GM19193 (cell line): ENCODE data around the gene DNAJC5.

ENCODE experiments used
- POLR2A ChIP-seq: IDR thresholded peaks from 4 replicates; pipeline ENCODE4 v1.6.1; 2011; ENCODE audit not compliant: insufficient read depth, insufficient read length; ENCODE audit errors: extremely low read depth

DNAJC5 gene

DNA sequence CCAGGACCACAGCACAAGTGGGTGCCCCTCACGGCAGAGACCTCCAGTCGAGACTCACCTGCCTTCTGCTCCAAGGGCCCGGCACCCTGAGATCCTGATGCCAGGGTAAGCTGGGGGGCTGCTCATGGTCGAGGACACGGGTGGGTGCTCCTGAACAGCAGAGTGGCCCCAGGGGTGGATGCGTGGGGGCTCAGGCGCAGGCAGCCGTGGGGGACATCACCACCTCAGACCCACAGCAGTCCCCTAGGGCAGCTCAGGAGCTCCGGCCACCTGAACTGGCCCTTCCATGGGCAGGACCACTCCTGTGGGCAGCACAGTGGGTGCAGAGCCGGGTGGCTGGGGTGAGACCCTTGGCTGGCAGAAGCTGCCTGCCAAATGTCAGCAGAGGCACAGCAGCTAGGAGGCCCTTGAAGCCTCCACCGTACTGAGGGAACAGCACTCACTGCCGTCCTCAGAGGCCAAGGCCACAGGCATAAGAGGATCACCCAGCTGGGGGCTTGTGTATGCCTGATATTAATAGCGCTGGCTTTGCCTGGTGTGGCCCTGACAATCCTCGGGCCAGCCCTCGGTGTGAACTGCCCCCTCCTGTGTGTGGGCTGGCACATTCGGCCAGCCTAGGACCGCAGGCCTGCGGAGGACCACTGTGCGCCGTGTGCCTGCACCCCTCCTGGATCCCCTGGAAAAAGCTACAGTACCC, 55.9 kb downstream of the DNAJC5 start:
- TF ChIP-seq POLR2A, result no peak

DNA sequence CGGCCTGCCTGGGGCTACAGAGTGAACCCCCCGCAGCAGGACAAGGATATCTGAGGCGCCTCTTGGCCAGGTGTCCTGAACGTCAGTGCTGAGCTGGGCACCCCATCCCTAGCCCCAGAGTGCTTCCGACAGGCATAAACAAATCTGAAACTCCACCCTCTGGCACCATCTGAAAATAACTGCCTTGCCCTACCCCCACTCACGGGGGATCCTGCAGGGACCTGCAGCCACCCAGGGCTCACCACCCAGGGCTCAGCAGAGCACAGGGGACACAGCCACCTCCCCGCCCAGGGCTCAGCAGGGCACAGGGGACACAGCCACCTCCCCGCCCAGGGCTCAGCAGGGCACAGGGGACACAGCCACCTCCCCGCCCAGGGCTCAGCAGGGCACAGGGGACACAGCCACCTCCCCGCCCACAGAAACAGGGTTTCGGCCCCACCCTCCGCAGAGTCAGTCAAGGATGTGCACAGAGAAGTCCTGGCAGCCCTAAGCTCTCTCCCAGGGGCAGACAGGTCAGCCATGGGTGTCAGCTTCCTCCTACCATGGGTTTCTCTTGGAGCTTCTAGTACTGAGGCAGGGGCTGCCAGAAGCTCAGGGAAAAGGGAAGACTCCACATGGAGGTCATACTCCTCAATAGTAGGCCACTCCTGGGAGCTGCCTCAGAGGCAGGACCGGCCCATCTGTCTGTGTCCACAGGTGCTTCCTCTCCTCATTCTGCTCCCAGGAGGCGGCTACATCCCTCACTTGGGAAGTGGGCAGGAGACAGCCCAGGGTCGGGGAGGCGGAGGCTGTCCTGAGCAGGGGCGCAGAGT, 56.7 kb downstream of the DNAJC5 start:
- no peak for TF ChIP-seq POLR2A

DNA sequence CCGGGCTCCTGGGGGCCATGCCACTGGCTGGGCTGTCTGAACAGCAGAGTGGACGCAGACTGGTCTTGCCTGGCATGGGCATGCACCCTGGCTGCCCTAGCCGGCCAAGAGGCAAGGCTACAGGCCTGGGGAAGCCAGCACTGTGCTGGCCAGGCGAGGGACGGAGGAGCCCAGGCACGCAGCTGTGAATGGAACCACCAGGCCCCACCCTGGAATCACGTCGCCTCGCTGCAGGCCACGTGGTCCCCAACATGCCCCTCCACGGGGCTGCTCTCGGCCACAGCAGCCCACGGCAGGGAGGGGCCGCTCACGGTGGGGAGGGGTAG, 57.2 kb downstream of the DNAJC5 start:
- no peak for TF ChIP-seq POLR2A

DNA sequence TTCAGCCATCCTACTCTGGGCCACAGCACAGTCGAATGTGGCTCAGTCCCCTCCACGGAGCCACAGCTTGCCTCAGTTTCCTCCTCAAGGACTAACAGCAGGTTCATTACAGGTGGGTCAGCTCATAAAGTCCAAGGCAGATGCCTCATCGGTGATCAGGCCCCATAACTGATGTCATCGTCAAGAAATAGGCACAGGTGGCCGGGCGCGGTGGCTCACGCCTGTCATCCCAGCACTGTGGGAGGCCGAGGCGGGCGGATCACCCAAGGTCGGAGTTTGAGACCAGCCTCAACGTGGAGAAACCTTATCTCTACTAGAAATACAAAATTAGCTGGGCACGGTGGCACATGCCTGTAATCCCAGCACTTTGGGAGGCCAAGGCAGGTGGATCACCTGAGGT, 57.8 kb downstream of the DNAJC5 start:
- no peak for TF ChIP-seq POLR2A

DNA sequence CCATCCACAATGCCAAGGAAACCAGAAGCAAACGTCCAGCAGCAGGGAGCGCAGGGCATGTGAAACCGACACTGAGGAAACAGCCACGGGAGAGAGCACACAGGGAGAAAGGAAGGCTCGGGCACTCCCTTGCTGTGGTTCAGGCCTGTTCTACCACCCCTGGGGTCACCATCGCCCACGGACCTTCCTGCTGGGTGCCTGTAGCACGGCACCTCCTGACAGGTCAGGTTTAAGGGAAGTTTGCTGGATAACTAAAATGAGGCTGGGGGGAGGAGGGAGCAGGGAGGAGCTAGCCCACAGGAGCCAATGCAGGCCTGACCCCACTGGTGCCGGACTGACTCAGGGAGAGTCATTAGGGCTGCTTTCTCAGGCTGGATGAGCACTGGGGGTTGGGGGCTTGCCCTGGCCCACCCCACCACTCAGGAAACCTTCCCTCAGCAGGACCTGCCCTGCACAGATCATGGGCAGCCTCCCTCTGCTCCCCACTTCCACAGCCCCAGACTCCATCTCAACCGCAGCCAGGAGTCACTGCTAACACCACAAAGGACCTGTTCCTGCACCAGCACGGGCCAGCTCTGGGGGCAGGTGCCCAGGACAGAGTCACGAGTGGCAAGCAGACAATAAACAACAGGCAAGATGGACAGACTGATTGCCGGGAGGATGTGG, 59.0 kb downstream of the DNAJC5 start:
- TF ChIP-seq POLR2A, result no peak

DNA sequence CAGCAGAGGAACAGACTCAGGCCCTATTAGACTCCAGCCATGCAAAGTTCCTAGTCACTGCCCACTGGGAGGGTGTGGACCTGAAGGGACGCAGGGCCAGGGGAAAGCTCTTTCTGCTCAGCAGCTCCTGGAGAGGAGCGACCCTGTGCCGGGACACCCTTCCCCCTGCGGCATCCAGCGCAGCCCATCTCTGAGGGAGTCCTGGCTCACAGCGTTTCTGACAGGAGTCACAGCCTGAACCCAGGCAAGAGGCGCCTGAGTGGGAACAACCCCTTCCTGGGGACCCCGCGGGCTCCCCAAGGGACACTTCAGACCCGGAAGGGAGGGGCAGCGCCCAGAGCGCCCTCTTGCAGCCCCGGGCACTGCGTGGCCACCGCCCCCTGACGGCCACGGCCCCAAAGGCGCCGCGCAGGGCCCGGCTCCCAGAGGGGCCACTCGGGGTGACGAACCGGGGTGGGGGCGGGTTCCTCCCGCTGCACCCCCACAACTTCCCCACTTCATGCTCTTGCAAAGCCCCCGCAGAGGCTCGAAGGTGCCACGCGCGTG, 60.4 kb downstream of the DNAJC5 start:
- no peak for TF ChIP-seq POLR2A

- TF ChIP-seq POLR2A, result peak; percentile 80
Measured at GRCh38 chr20:63955827-63956663, 61.1 kb downstream of the DNAJC5 start, which contains the start of gene UCKL1. Gene UCKL1 (minus strand): TSS chr20:63956416. CDS start chr20:63956372, 44 bp downstream.

- no peak for TF ChIP-seq POLR2A
Measured at GRCh38 chr20:63956664-63957003, 61.7 kb downstream of the DNAJC5 start.

- no peak for TF ChIP-seq POLR2A
Measured at GRCh38 chr20:63957004-63957689, 62.2 kb downstream of the DNAJC5 start.

DNA sequence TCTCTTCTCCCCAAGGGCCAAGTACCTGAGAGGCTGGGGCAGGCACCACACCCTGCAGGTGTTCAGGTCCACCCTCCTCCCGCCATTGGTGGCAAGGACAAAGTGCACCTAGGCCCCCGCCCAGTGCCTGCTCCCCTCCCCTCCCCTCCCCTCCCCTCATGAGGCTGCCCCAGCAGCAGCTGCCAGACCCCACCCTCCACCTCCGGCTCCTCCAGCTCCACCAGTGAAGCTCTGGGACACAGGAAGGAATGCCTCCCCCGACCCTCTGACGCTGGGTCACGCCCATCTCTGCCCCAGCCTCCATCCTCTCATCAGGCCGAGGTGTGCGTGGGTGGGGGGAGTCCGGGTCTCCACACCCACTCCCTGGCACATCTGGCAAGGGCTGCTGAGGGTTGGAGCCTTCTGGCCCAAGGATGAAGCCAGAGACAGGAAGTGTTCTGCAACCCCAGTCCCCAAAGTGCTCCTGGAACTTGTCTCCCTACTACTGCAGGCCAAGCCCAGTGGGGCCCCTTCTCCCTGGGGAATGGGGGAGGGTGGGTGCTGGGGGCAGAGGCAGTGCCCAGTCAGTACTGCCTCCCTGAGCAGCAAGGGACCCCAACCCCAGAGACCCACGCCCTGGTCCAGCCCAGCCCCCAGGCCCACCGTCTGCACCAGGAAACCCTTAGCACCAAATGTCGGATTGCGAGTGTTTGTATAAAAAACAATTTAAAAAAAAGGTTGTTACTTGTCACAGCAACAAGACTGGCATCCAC, 62.9 kb downstream of the DNAJC5 start:
- no peak for TF ChIP-seq POLR2A

DNA sequence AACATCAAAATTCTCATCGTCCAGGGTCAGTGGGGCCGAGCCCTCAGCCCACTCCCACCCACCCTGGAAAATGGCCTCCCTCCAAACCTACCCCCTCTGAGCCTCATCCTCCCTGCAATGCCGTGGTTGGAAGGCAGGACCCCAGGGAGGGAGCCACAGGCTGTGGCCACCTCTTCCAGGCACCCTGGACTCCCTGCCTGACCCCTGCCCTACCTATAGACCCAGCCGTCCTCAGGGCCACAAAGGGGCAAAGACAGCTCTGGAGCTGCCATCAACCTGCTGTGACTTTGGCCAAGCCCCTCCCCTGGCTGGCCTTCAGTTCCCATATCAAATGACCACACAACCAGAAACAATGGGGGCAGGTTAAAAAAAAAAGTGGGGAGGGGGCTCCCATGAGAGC, 63.5 kb downstream of the DNAJC5 start:
- TF ChIP-seq POLR2A, result no peak

DNA sequence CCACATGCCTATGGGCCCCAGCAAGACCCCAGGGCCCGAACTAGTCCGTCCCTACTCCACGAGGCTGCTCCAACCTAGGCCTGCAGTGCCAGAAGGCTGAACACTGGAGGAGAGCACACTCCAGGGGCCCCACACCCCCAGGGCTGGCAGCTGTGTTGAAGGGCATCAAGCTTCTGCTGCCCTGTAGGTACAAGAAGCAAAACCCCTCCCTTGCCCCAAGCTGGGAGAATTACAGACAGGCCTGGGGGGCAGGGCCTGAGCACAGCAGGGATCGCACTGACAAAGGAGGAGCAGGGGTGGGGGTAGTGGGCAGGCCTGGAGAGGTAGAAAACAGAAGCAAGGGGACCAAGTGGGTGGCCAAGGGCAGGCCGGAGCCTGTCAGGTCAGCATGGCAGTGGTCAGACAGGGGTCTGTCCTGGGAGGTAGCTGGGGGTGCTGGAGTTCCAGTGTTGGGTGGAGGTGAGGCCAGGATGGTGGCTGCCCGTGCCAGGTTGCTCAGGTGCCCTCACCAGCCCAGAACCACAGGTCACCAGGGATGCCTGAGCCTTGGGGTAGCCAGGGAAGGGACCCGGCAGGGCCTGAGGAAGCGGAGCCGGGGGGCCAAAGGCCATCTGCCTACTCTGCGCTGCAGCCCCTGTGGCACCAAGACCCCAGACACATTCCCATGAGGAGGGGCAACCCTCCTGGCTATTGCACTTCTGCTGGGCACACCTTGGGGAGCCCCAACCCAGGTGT, 64.2 kb downstream of the DNAJC5 start:
- TF ChIP-seq POLR2A, result no peak

DNA sequence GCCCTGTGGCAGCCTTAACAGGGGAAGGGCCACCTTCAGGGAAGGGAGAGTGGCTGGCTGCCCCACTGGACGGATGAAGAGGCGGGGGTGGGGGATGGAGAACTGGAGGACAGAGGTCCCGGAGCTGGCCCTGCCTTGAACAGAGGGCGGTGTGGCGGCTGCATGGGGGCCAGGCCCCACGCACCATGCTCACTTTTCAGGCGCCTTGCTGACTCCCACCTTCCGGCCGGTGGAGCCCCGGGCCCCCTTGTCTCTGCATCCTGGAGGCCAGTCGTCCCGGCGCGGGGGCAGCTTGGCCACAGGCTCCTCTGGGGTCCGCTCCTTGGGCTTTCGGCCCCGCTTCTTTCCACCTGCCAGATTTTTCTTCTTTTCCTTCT, 64.8 kb downstream of the DNAJC5 start:
- no peak for TF ChIP-seq POLR2A

DNA sequence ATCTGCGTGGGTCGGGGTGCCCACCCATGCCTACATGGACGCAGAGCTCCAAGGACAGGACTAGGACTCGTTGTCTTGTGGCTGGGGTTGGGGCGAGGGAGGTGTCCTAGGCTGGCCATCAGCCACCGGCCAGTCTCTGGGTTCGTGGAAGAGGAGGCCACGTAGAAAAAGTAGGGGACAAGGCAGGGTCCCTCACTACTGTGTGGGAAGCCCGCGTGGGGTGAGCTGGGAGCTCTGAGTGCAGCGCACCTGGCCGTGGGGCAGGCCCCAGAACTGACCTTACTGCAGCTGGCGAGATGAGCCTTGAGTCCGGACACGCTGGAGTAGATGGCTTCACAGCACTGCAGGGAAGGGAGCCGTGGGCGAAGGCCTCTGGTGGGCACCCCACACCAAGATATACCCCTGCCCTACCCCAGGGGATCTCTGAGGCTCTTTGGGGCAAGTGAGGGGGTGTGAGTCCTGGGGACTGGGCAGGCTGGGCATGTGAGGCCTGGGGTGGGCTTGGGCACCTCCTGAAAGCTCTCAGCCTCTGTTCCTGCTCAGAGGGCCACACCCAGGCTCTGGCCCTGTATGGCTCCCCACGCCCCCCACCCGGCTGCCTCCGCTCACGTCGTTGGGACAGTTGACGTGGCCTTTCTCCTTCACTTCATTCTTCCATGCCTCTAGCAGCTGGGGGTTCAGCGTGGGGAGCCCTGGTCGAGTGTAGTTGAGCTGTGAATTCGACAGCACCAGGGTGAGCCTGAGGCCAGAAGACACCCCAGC, 66.9 kb downstream of the DNAJC5 start:
- no peak for TF ChIP-seq POLR2A
